ENCODE data around the gene TAL1. TPM values are rescaled to one million over a fixed set of nuclear protein-coding genes. Genes with fewer than 3 reads are reported as not detected.

TAL1 gene
- total and polyA plus RNA-seq, 8 donors: 0.28 to 3.2 (median 0.74) TPM

DNA sequence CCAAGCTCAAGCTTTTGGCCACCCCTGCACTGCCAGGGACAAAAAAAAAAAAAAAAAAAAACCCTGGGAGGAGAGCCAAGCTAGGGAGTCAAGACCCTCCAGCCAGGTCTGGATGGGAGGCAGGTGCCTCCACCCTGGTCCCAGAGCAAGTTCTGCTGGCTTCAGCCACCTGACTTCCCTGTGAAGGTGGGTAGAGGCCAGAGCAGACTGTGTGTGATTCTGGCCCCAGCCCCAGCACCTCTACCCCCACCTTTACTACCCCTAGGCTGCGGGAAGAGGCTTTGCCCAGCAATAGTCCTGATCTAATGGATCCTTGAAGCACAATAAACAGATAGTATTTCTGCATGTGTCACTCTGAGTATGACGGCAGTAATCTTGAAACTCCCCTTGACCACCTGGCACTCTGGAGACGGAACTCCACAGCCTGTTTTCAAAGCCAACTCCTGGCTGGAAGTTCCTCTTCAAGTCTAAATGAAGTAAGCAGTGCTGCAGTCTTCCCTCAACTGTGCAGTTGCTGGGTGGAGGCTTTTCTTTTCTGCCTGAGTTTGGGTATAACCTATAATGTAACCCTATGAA, 51.9 kb downstream of the TAL1 start:
- intact Hi-C loops (cut with DNase I): loop anchor here in 2 of 3 donors (10.0 kb wide), 4 partner anchors 85 to 545 kb away; partner anchors contain the start of gene FOXE3 (in 1 of the 2)
- peak in 1 of 4 donors; percentile 4 for ATAC-seq
- H3K9me3 ChIP-seq: no peaks in the 10 kb centered on the region
- TF ChIP-seq, protein P1, sequence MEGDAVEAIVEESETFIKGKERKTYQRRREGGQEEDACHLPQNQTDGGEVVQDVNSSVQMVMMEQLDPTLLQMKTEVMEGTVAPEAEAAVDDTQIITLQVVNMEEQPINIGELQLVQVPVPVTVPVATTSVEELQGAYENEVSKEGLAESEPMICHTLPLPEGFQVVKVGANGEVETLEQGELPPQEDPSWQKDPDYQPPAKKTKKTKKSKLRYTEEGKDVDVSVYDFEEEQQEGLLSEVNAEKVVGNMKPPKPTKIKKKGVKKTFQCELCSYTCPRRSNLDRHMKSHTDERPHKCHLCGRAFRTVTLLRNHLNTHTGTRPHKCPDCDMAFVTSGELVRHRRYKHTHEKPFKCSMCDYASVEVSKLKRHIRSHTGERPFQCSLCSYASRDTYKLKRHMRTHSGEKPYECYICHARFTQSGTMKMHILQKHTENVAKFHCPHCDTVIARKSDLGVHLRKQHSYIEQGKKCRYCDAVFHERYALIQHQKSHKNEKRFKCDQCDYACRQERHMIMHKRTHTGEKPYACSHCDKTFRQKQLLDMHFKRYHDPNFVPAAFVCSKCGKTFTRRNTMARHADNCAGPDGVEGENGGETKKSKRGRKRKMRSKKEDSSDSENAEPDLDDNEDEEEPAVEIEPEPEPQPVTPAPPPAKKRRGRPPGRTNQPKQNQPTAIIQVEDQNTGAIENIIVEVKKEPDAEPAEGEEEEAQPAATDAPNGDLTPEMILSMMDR (IDR thresholded peaks at IDR 0.05): no peak
- peaks cover 0 to 12% (median 6%) of the 10 kb centered on the region in 3 donors for H3K4me1 ChIP-seq
- H3K4me3 ChIP-seq: peak overlapping the region in 2 of 4 donors; percentile 19 to 39
- WGBS, 2 donors: 54 to 56% methylated on average over 3 of the region's 3 CpGs
- no peak for FAIRE-seq
- no peak for DNase-seq
- H3K27me3 ChIP-seq: no peaks in the 10 kb centered on the region
- H3K27ac ChIP-seq: peak overlapping the region in 1 of 4 donors; percentile 50
- no peaks in the 10 kb centered on the region for H3K36me3 ChIP-seq

DNA sequence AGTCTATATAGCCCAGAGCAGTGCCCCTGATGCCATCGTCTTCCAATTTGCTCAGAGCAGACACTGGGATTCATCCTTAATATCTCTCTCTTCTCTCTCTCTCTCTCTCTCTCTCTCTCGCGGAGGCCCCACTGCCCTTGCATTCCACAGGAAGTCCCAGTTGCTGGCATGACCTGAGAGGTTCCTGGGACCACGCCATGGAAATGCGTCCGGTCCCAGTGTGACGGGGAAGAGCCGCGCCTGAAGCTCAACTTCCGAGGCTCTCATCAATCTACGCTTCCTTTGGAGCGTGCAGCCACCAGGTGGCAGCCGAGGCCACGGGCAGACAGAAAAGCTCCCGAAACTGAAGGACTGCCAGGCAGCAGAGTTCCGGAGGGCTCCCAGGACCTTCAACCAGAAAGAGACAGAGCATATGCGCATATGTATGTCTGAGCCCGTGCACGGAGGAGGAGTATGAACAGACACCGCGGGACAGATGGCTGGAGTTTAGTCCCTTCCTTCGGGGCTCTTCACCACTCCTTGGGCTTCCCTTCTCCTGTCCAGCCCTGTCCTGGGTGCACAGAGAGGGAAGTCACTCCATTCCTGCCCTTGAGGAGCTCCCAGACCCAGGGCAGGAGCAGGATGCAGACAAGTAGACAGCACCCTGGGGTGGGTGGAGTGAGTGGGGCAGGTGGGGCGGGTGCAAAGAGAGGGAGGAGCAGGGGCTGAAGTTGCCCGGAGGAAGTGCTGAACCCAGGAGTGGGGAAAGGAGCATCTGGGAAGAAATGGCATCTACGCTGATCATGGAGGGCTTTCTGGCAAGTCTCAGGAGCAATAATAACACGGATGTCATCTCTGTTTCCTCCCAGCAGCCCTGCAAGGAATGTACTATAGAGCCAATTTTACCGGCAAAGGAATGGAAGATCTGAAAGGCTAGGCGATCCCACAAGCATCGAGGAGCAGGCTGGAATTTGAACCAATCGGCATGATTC, 52.7 kb downstream of the TAL1 start:
- peak; percentile 80 to 92 (median 90) for ATAC-seq
- peak overlapping the region in 2 of 4 donors; percentile 44 to 50 for H3K27ac ChIP-seq
- DNase-seq: peak; percentile 76 to 93 (median 90)
- H3K4me3 ChIP-seq: peak overlapping the region in 2 of 4 donors; percentile 19 to 39
- TF ChIP-seq, protein P1 (IDR thresholded peaks at IDR 0.05): peak; percentile 76 to 86 (median 82)
- WGBS, 2 donors: 4 to 6% methylated on average over 28 of the region's 30 CpGs
- FAIRE-seq: no peak
- intact Hi-C loops (cut with DNase I): no loop called here
- no peaks in the 10 kb centered on the region for H3K9me3 ChIP-seq
- no peaks in the 10 kb centered on the region for H3K36me3 ChIP-seq
- H3K27me3 ChIP-seq: no peaks in the 10 kb centered on the region
- H3K4me1 ChIP-seq: peaks cover 0 to 12% (median 6%) of the 10 kb centered on the region in 3 donors

DNA sequence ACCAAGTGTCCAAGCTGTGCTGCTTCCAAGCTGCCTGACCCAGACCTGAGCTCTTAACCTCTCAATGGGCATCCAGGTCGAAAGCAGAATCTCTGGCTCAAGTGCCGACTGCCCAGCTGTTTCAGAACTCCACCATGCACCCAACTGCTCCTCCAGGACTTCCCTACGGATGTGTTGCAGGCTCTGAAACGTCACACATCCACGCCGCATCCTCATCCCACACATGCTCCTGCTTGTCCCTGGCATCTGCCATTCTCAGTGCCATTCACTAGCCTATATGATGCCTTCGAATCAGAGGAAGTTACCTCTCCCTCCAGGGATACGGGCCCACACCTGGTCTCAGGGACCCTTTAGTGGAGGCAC, 53.4 kb downstream of the TAL1 start:
- Histone ChIP-seq H3K27me3 (no peaks in the 10 kb centered on the region), H3K9me3 (no peaks in the 10 kb centered on the region), H3K4me3 (peak overlapping the region in 1 of 4 donors; percentile 39), H3K36me3 (no peaks in the 10 kb centered on the region), H3K4me1 (peaks cover 0 to 12% (median 6%) of the 10 kb centered on the region in 3 donors), H3K27ac (no peak overlapping the region)
- no peak for DNase-seq
- TF ChIP-seq, protein P1 (IDR thresholded peaks at IDR 0.05): no peak
- intact Hi-C loops (cut with DNase I): no loop called here
- 61 to 68% methylated on average over 8 of the region's 8 CpGs for WGBS, 2 donors
- no peak for ATAC-seq
- FAIRE-seq: no peak

DNA sequence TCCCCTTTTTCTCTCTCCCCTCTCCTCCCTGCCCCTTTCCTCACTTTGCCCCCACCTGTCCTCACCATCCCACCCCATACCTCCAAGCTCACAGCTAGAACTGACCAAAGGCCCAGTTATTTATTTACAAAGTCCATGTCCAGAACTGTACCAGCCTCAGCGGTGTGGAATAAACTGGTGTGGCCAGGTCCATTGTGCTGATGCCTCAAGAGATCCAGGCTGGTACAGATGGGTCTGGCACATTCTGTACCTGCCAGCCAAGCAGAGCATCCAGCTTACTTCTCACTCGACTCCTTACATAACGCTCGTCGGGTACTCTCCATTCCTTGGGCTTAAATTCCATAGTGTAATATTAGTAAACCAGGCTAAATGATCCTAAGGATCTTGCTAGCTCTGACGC, 54.0 kb downstream of the TAL1 start:
- TF ChIP-seq, protein P1 (IDR thresholded peaks at IDR 0.05): no peak
- intact Hi-C loops (cut with DNase I): no loop called here
- Histone ChIP-seq H3K9me3 (no peaks in the 10 kb centered on the region), H3K36me3 (no peaks in the 10 kb centered on the region), H3K27me3 (no peaks in the 10 kb centered on the region), H3K4me1 (peaks cover 0 to 12% (median 6%) of the 10 kb centered on the region in 3 donors), H3K4me3 (no peak overlapping the region), H3K27ac (no peak overlapping the region)
- ATAC-seq (no peak), DNase-seq (no peak), FAIRE-seq (no peak)
- WGBS, 2 donors: 60 to 63% methylated on average over 6 of the region's 6 CpGs
